Measurements from ENCODE around the gene ATP1B1.

Gene ATP1B1

GRCh38 chr1:169108223-169108622 lies 1.7 kb downstream of the ATP1B1 start:
- peak overlapping the region; percentile 80 for H3K4me3 ChIP-seq (replicated peaks; ENCODE audit: low read depth, low read length)
- no peak for TF ChIP-seq CTCF (IDR thresholded peaks at IDR 0.05; ENCODE audit: low read depth, low read length, missing control alignments)
- no peak for DNase-seq (ENCODE audit: extremely low read depth, low read depth)

GRCh38 chr1:169108863-169109560 lies 2.5 kb downstream of the ATP1B1 start:
- DNase-seq (ENCODE audit: extremely low read depth, low read depth), result peak; percentile 17

GRCh38 chr1:169109561-169110134 lies 3.2 kb downstream of the ATP1B1 start:
- TF ChIP-seq CTCF (IDR thresholded peaks at IDR 0.05; ENCODE audit: low read depth, low read length, missing control alignments), result no peak
- peak overlapping the region; percentile 80 for H3K4me3 ChIP-seq (replicated peaks; ENCODE audit: low read depth, low read length)
- DNase-seq (ENCODE audit: extremely low read depth, low read depth), result peak; percentile 74

More at GRCh38 chr1:169108863-169109560, 2.5 kb downstream of the ATP1B1 start:
- peak; percentile 32 for TF ChIP-seq CTCF (IDR thresholded peaks at IDR 0.05; ENCODE audit: low read depth, low read length, missing control alignments)
- peak overlapping the region; percentile 80 for H3K4me3 ChIP-seq (replicated peaks; ENCODE audit: low read depth, low read length)

- peak overlapping the region; percentile 80; the same call in 1 of the 2 replicates for H3K4me3 ChIP-seq (replicated peaks; ENCODE audit: low read depth, low read length)
These were observed 3.7 kb downstream of the ATP1B1 start for GRCh38 chr1:169110236-169110635.

GRCh38 chr1:169110689-169111447 lies 4.4 kb downstream of the ATP1B1 start:
- no peak overlapping the region for H3K4me3 ChIP-seq (replicated peaks; ENCODE audit: low read depth, low read length)
- no peak for TF ChIP-seq CTCF (IDR thresholded peaks at IDR 0.05; ENCODE audit: low read depth, low read length, missing control alignments)
- no peak for DNase-seq (ENCODE audit: extremely low read depth, low read depth)

More at GRCh38 chr1:169110236-169110635, 3.7 kb downstream of the ATP1B1 start:
- TF ChIP-seq CTCF (IDR thresholded peaks at IDR 0.05; ENCODE audit: low read depth, low read length, missing control alignments), result no peak
- DNase-seq (ENCODE audit: extremely low read depth, low read depth), result no peak

GRCh38 chr1:169111472-169111871 lies 5.0 kb downstream of the ATP1B1 start:
- DNase-seq (ENCODE audit: extremely low read depth, low read depth), result no peak
- no peak overlapping the region for H3K4me3 ChIP-seq (replicated peaks; ENCODE audit: low read depth, low read length)
- no peak for TF ChIP-seq CTCF (IDR thresholded peaks at IDR 0.05; ENCODE audit: low read depth, low read length, missing control alignments)

Measured in HFF-Myc (cell line).